Stomach (tissue), 9 donors: ENCODE measurements around the gene HAGHL. TPM values are rescaled to one million over a fixed set of nuclear protein-coding genes. Genes with fewer than 3 reads are reported as not detected.

Experiments
- DNase-seq, 2 donors: peaks; one replicate each; pipeline versions ENCODE4 v3.0.0 to v3.0.0-alpha.2; 2013 to 2019
- H3K27ac ChIP-seq, 5 donors: fragments of 200-600 bp in 4 of 5; sonication (generic) in 4 of 5; one replicate each; pipeline ENCODE4 v1.5.1; 2013 to 2019; ENCODE audit warnings: mild to moderate bottlenecking in 1 of 5, moderate library complexity in 1 of 5
- H3K27me3 ChIP-seq, 3 donors: fragments of 200-600 bp; sonication (generic); one replicate each; pipeline ENCODE4 v1.5.1; 2017 to 2019; ENCODE audit warnings: mixed run types in 1 of 3
- H3K36me3 ChIP-seq, 4 donors: fragments of 200-600 bp; sonication (generic); 1 replicate in 3 of 4; 2 replicates in 1 of 4; pipeline ENCODE4 v1.5.1; 2016 to 2019
- H3K4me1 ChIP-seq, 4 donors: fragments of 200-600 bp; sonication (generic); one replicate each; pipeline ENCODE4 v1.5.1; 2016 to 2019
- H3K4me3 ChIP-seq, 4 donors: fragments of 200-600 bp; sonication (generic) in 3 of 4; one replicate each; pipeline ENCODE4 v1.5.1; 2016 to 2019; ENCODE audit warnings: mild to moderate bottlenecking in 1 of 4
- H3K9me3 ChIP-seq, 4 donors: fragments of 200-600 bp; sonication (generic); one replicate each; pipeline ENCODE4 v1.5.1; 2016 to 2019
- EP300 ChIP-seq: sonication (generic); formaldehyde crosslinking; IDR thresholded peaks from one replicate; pipeline ENCODE4 v1.6.1; 2017; ENCODE audit warnings: antibody characterized with exemption
- POLR2A ChIP-seq, 4 donors: fragments of 450-650 bp; IDR thresholded peaks; one replicate each; pipeline ENCODE4 v1.6.1; 2016; ENCODE audit warnings: antibody characterized with exemption in 4 of 4, control low read depth in 2 of 4, mild to moderate bottlenecking in 1 of 4, moderate library complexity in 1 of 4
- POLR2AphosphoS5 ChIP-seq, 3 donors: sonication (generic); formaldehyde crosslinking; IDR thresholded peaks; one replicate each; pipeline ENCODE4 v1.6.1; 2016; ENCODE audit warnings: antibody characterized with exemption in 3 of 3
- WGBS, 5 donors: extraction: QIAGEN DNeasy Blood & Tissue Kit in 3 of 5; methylation state at CpG; one replicate each; pipeline versions ENCODE4 v1.1.5 to v1.1.7; 2013 to 2018; 5-methylcytosine and 5-hydroxymethylcytosine counted together
- intact Hi-C: fragments of 100-400 bp; cut with DNase I; formaldehyde crosslinking; loops from one replicate; pipeline ENCODE4 v1.15.1; 2023; ENCODE audit warnings: low total_unique reads
- polyA plus RNA-seq, 3 donors: library from polyadenylated mRNA; stranded (reverse); fragments of 200-250 nt; gene quantifications; one replicate each; pipeline ENCODE4 v1.2.3, GENCODE V29; 2013
- total RNA-seq, 5 donors: library from RNA; depleted of rRNA; stranded (reverse); fragments of >200 nt; gene quantifications; one replicate each; pipeline versions ENCODE4 v1.1.0 to v1.2.3, GENCODE V29; 2014 to 2016
- TF ChIP-seq, protein P1 (sequence below), 7 experiments: fragments of 450-650 bp in 4 of 7; fragments of 200-600 bp in 3 of 7; sonication (generic) in 3 of 7; IDR thresholded peaks; one replicate each; pipeline ENCODE4 v1.5.1; 2016 to 2019; ENCODE audit warnings: antibody characterized with exemption in 7 of 7, control low read depth in 2 of 7, mild to moderate bottlenecking in 1 of 7
- donor health status: healthy with polysubstance abuse.
- donor health status: Bipolar disorder and iron deficiency.
- donor health status: healthy.

HAGHL gene
- total and polyA plus RNA-seq, 8 donors: 3.1 to 19.9 (median 3.9) TPM; not detected in 2

DNA sequence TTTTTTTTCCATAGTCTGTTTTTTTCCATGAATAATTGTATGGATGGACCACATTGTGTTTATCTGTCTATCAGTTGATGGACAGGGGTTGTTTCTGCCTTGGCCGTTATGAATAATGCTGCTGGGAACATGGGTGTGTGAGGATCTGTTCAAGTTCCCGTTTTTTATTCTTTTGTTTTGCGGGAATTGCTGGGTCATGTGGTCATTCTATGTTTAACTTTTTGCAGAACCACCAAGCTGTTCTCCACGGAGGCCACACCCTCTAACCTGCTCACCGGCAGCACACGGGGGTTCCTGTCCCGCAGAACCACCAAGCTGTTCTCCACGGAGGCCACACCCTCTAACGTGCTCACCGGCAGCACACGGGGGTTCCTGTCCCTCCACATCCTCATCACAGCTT is 27.8 kb downstream of the HAGHL start:
- TF ChIP-seq EP300 (no peak), POLR2AphosphoS5 (IDR thresholded peaks at IDR 0.05) (no peak), POLR2A (IDR thresholded peaks at IDR 0.05) (no peak)
- TF ChIP-seq, protein P1, sequence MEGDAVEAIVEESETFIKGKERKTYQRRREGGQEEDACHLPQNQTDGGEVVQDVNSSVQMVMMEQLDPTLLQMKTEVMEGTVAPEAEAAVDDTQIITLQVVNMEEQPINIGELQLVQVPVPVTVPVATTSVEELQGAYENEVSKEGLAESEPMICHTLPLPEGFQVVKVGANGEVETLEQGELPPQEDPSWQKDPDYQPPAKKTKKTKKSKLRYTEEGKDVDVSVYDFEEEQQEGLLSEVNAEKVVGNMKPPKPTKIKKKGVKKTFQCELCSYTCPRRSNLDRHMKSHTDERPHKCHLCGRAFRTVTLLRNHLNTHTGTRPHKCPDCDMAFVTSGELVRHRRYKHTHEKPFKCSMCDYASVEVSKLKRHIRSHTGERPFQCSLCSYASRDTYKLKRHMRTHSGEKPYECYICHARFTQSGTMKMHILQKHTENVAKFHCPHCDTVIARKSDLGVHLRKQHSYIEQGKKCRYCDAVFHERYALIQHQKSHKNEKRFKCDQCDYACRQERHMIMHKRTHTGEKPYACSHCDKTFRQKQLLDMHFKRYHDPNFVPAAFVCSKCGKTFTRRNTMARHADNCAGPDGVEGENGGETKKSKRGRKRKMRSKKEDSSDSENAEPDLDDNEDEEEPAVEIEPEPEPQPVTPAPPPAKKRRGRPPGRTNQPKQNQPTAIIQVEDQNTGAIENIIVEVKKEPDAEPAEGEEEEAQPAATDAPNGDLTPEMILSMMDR (IDR thresholded peaks at IDR 0.05): no peak
- no peak for DNase-seq
- peaks cover 0 to 17% (median 3%) of the 10 kb centered on the region in 4 donors for H3K4me1 ChIP-seq
- no peak overlapping the region for H3K4me3 ChIP-seq
- H3K36me3 ChIP-seq: no peaks in the 10 kb centered on the region
- H3K27ac ChIP-seq: no peak overlapping the region
- peaks cover 0 to 47% (median 0%) of the 10 kb centered on the region in 3 donors for H3K27me3 ChIP-seq
- intact Hi-C loops: no loop called here
- H3K9me3 ChIP-seq: no peaks in the 10 kb centered on the region
- WGBS, 5 donors: 11 to 39% (median 19%) methylated on average over 11 of the region's 11 CpGs

DNA sequence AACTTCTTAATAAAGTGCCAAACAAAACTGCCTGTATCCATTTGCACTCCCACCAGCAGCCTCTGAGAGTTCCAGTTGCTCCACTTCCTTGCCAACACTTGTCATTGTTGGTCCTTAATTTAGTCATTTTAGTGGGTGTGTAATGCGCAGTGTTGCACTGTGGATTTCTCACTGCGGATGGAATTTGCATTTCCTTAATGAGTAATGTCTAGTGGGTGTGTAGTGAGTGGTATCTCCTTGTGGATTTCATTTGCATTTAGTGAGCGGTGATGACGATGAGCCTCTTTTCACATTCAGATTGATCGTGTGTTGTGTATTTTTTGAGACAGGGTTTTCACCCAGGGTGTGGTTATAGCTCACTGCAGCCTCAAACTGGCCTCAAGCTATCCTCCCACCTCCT is 29.5 kb downstream of the HAGHL start:
- no peak for DNase-seq
- Histone ChIP-seq H3K27me3 (peaks cover 0 to 55% (median 5%) of the 10 kb centered on the region in 3 donors), H3K9me3 (no peaks in the 10 kb centered on the region), H3K36me3 (no peaks in the 10 kb centered on the region), H3K4me3 (no peak overlapping the region), H3K4me1 (peaks cover 0 to 16% (median 8%) of the 10 kb centered on the region in 4 donors), H3K27ac (no peak overlapping the region)
- intact Hi-C loops: no loop called here
- TF ChIP-seq EP300 (no peak), POLR2AphosphoS5 (IDR thresholded peaks at IDR 0.05) (no peak), POLR2A (IDR thresholded peaks at IDR 0.05) (no peak)
- TF ChIP-seq, protein P1 (IDR thresholded peaks at IDR 0.05): no peak
- 89 to 96% (median 91%) methylated on average over 5 of the region's 5 CpGs for WGBS, 5 donors

DNA sequence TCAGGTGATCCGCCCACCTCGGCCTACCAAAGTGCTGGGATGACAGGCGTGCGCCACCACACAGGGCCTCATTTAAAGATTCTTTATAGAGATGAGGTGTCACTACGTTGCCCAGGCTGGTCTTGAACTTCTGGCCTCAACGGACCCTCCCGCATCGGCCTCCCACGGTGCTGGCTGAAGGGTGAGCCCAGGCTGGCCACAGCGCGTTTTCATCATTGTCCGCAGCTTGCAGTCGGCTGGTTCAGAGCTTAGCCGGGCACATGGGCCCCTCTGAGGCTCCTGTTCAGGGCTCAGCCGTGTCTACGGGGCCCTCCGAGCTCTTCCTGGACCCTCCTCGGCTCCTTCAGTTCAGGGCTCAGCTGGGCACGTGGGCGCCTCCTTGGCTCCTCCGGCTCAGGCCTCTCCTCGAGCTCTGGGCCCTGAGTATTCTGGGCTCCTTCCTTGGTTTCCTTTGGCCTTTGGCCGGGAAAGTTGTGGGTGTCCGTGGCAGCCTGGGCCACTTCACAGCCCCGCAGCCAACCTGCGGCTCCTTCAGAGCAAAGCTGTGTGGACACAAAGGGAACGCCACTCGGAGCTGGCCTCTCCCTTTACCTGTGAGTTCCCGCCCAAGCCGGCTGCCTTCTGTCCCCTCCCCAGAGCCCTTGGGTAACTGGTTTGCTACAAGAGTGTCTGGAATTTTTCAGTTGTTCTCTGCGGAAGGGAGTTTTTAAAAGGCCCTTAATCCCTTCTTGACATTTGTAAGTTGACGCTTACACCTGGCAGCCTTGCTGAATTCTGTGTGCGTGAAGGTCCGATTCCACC is 32.4 kb downstream of the HAGHL start:
- TF ChIP-seq POLR2A (IDR thresholded peaks at IDR 0.05) (no peak), EP300 (no peak), POLR2AphosphoS5 (IDR thresholded peaks at IDR 0.05) (no peak)
- TF ChIP-seq, protein P1 (IDR thresholded peaks at IDR 0.05): no peak
- H3K4me1 ChIP-seq: peaks cover 0 to 16% (median 3%) of the 10 kb centered on the region in 4 donors
- peak; percentile 59 to 89 for DNase-seq
- H3K27me3 ChIP-seq: peaks cover 0 to 55% (median 8%) of the 10 kb centered on the region in 3 donors
- WGBS, 5 donors: 54 to 73% (median 61%) methylated on average over 31 to 34 of the region's 34 CpGs
- H3K4me3 ChIP-seq: no peak overlapping the region
- H3K9me3 ChIP-seq: no peaks in the 10 kb centered on the region
- no peaks in the 10 kb centered on the region for H3K36me3 ChIP-seq
- H3K27ac ChIP-seq: no peak overlapping the region
- intact Hi-C loops: no loop called here

DNA sequence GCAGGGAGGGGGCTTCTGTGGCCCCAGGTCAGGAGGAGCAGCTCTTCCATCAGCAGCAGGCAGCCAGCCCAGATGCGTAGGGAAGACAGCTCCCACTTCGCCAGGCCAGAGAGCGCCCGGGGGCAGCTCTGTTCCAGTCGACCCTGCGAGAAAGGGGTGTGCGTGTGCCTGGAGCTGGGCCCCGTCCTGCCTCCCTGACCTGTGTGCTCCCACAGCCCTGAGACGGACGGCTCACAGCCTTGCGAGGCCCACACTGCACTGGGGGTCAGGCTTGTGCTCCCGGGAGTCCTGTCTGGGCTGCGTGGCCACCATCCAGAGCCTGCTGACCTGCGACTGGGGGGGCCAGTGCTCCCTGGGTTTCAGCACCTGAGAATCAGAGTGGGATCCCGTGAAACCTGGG is 33.2 kb downstream of the HAGHL start:
- Histone ChIP-seq H3K9me3 (no peaks in the 10 kb centered on the region), H3K36me3 (no peaks in the 10 kb centered on the region), H3K27ac (no peak overlapping the region), H3K4me3 (no peak overlapping the region), H3K4me1 (peaks cover 0 to 16% (median 3%) of the 10 kb centered on the region in 4 donors), H3K27me3 (peaks cover 0 to 56% (median 8%) of the 10 kb centered on the region in 3 donors)
- TF ChIP-seq, protein P1 (IDR thresholded peaks at IDR 0.05): no peak
- intact Hi-C loops: no loop called here
- DNase-seq: no peak
- 51 to 64% (median 55%) methylated on average over 9 to 15 of the region's 15 CpGs for WGBS, 5 donors
